ENCODE measurements around the gene SWT1.
"Not testable (repeated sequence)": the region's sequence is repeated elsewhere in the genome, so short reads cannot be mapped to it uniquely, and the experiment has no call there.

Gene SWT1

DNA sequence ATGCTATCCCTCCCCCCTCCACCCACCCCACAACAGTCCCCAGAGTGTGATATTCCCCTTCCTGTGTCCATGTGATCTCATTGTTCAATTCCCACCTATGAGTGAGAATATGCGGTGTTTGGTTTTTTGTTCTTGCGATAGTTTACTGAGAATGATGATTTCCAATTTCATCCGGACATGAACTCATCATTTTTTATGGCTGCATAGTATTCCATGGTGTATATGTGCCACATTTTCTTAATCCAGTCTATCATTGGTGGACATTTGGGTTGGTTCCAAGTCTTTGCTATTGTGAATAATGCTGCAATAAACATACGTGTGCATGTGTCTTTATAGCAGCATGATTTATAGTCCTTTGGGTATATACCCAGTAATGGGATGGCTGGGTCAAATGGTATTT is 95.0 kb downstream of the SWT1 start:
- not testable (repeated sequence) for DNase-seq

DNA sequence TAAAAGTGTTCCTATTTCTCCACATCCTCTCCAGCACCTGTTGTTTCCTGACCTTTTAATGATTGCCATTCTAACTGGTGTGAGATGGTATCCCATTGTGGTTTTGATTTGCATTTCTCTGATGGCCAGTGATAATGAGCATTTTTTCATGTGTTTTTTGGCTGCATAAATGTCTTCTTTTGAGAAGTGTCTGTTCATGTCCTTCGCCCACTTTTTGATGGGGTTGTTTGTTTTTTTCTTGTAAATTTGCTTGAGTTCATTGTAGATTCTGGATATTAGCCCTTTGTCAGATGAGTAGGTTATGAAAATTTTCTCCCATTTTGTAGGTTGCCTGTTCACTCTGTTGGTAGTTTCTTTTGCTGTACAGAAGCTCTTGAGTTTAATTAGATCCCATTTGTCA is 95.4 kb downstream of the SWT1 start:
- not testable (repeated sequence) for DNase-seq

DNA sequence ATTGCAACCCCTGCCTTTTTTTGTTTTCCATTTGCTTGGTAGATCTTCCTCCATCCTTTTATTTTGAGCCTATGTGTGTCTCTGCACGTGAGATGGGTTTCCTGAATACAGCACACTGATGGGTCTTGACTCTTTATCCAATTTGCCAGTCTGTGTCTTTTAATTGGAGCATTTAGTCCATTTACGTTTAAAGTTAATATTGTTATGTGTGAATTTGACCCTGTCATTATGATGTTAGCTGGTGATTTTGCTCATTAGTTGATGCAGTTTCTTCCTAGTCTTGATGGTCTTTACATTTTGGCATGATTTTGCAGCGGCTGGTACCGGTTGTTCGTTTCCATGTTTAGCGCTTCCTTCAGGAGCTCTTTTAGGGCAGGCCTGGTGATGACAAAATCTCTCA is 98.6 kb downstream of the SWT1 start:
- DNase-seq, result not testable (repeated sequence)

DNA sequence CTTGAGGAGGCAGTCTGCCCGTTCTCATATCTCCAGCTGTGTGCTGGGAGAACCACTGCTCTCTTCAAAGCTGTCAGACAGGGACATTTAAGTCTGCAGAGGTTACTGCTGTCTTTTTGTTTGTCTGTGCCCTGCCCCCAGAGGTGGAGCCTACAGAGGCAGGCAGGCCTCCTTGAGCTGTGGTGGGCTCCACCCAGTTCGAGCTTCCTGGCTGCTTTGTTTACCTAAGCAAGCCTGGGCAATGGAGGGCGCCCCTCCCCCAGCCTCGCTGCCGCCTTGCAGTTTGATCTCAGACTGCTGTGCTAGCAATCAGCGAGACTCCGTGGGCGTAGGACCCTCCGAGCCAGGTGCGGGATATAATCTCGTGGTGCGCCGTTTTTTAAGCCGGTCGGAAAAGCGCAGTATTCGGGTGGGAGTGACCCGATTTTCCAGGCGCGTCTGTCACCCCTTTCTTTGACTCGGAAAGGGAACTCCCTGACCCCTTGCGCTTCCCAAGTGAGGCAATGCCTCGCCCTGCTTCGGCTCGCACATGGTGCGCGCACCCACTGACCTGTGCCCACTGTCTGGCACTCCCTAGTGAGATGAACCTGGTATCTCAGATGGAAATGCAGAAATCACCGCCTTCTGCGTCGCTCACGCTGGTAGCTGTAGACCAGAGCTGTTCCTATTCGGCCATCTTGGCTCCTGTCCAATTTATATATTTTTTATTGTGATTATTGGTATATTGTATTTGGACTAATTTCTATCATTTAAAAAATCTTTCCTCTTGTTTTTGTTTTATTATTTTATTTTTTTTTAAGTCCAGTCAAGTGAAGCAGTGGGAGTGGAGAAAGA is 100.4 kb downstream of the SWT1 start:
- DNase-seq, result not testable (repeated sequence)

DNA sequence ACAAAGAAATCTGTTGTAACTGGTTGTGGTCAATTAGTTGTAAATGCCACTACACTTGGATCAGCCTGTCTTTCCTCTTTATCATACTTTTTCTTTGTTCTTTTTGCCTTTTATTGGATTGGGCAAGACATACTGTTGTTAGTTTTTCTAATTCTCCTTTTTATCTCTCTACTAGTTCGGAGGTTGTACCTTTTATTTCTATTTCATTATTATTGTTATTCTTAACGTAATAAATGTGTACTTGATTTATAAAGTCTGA is 100.9 kb downstream of the SWT1 start:
- DNase-seq, result no peak

DNA sequence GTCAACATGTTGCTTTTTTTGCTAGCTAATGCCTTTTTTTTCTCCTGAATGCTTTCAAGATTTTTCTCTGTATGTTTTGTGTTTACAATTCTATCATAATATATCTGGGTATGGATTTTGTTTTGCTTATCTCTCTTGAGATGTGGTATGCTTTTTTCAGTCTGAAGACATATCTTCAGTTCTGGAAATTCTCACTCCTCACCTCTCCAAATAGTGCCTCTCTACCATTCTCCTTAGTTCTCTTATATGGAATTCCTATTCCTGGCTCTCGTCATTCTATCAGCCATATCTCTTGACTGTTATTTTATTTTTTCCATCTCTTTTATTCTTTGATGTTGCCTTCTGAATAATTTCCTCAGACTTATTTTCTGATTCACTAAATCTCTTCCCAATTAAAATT is 101.7 kb downstream of the SWT1 start:
- no peak for DNase-seq

DNA sequence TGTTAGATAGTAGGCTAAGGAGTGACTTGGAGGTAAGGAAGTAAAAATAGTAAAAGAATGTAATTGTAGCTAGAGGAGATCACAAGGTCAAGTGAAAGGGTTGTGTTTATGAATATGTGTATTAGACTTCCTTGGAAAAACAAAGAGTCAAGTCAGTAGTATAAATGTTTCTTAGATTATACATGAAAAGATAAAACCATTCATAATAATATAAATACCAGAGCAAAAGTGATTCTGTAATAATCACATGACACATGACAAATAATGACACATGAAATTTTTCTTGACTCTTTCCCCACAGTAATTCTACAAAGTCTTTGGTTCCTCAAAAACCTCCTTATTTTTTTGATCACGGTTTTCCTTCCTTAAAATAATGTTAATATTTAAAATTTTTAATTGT is 103.6 kb downstream of the SWT1 start:
- DNase-seq, result no peak

DNA sequence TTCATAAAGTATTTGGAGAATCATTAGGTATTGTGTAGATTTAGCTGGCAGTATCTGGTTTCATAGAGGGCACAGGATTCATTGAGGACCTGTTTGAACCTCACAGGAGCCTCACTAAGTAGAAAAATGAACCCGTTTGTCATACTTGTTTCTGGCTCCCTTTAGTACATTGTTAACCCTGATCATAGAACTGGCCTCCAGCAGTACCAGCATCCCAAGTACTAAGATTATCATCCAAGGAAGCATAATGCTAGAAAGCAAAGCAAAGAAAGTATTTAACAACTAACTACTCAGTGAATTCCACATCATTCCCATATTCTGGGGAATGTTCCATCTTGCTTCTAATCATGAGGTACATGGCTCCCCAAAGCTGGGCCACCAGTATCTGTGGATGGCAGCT is 105.2 kb downstream of the SWT1 start:
- no peak for DNase-seq

DNA sequence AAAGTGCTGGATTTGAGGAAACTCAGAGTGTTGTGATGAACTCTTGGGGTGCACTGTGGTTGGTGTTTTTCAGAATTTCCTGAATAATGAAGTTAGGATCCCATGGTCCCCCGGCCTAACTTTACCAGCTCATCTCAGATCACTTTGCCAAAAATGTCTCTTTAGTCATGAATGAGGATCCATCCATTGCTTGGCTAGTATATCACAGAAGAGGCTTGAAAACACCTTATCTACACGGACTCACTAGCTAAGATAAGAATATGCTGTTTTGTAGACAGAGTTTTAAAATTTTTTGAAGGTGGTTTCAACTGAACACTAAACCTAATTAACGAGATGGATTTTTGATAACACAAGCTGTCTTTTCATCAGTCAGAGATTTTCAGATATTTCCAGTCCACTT is 106.3 kb downstream of the SWT1 start:
- no peak for DNase-seq

DNA sequence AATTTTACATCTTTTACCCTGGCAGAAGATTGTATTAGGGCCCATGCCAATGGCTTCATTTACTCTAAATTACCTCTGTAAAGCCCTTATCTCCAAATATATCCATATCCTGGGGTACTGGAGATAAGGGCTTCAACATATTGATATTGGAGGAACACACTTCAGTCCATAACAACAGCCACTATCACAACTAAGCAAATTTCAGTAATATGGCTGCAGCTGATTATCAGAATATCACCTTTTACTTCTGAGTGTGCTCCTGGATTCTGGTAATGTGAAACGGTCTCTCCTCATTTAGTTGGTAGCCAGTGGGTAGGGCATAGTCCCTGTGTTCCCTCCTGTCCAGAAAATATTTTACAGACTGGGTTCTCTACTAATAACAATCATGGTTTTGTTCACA is 106.8 kb downstream of the SWT1 start:
- no peak for DNase-seq

DNA sequence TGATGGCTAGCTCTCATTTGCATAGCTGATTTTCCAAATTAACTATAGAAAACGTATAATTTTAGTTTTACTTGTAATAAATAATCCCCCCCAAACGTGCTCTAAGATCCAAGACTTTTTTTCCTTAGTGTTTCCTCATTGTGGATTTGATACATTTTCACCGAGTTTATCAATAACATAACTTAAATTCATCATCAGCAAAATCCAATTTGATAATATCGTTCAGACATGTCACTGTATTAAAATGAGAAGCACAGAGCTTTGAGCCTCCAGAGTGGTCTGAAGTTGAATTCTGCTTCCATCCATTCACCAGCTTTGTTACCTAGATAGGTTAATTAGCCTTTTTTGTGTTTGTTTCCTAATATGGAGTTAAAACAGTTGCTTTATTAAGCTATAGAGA is 108.3 kb downstream of the SWT1 start:
- DNase-seq, result no peak

DNA sequence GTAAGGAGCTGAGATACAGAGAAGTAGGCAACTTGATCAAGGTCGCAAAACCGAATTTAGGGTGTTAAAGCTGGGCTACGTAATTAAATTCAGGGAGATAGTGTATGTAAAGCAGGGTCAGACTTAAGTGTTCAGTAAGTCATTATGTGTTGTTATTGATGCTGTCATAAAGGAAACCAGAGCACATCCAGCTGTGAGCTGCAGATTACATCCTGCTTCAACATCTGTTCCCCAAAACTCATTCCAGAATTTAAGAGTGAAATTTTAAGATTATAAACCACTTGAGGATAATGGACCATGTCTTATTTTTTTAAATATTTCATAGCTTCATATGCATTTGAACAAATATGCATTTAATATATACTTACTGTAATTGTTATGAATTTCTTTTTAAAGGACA is 110.3 kb downstream of the SWT1 start:
- DNase-seq, result no peak

DNA sequence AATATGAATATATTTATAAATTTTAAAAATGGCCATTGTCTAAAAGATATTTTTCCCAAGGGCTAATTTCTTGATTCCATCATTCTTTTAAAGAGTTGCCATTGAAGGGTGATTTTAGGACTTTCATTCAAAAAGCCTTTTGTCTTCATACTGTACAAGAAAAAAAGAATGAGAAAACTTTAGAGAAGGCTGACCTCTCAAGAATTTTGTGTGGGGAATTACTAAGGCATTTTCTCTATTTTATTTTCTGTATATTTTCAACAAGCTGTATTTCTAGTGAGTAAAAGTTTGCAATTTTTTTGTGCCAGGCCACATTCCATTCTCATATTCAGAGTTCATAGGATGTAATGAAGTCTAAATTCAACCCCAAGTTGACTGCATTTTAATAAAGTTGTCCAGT is 110.7 kb downstream of the SWT1 start:
- no peak for DNase-seq

DNA sequence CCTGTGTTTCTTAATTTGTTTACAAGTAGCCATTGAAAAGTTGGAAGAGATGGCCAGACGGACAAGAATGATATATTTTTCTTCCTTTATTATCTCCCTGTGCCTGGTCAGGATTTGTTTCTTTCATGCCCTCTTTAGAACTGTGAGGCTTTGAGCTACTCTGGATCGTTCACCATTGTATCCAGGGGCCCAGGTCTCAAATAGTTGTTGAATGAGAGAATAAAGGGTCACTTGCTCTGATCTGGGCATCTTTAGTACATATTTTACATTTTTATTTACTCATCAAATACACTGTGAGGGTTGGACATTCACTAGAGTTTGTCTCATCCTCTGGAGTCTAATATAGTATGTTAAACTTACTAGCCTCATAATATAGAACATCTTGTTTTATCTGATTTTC is 111.4 kb downstream of the SWT1 start:
- DNase-seq, result no peak

DNA sequence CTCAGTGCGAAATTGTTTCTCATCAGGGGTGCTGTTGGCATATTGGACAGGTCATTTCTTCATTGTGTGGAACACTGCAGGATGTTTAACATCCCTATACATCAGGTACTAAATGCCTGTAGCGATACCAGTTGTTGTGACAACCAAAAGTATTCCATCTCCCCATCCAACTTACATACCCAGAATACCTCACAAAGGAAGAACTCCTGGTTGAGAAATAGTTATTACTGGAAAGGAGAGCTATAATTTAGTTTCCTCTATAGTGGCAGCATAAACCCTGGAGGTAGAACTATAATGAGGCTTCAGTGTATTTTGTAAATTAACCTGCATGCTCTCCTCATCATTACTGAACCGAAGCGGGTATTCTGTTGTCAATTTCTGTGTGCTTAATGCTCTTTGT is 115.0 kb downstream of the SWT1 start:
- no peak for DNase-seq

DNA sequence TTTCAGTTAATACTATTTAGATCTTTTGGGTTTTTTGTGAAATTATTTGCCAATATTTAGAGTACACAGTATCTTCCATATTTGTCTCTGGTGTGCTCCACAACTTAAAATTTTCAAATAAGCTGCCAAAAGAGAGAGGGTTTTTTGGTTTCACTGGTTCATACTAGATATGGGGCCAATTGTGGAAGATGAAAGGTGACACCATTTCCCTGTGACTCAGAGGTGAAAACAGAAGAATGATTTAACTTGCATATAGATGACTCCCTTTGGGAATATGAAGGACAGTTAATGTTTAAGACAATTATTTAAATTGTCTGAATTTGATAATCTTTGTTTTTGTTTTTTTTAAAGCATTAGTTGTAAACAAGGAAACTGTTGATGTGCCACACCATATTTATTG is 122.6 kb downstream of the SWT1 start:
- DNase-seq, result no peak

DNA sequence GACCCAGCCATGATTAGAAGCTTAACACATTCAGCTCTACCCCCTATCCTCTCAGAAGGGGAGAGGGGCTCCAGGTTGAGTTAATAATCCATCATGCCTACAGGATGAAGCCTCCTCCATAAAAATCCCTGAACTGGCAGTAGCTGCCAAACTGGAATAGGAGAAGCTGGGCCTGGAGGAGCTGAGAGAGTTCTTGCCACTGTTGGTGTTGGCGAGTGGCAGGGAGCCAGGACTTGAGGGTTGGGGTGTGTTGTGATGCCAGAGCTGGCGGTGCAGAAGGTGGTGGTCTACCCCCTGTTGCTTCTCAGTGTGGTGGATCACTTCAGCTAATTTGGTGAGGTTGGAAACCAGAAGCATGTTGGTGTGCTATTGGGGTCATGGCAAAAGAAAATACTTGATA is 123.6 kb downstream of the SWT1 start:
- no peak for DNase-seq

DNA sequence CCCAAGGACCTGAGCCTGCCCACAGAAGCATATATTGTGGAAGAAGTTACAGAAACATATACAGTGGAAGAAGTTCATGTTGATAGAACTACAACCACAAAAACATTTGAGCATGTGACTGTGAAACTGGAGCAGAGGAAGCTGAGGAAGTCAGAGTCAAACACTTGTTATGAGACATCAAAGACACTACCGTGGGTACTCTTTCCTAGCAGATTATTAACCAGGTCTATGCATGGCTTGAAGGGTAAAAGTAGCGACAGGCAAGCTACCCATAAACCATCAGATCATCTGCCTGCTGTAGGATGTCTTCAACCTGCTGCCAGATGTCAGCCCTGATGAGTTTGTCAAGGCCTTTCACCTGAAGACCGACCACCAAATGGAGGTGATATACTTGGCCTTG is 124.3 kb downstream of the SWT1 start:
- no peak for DNase-seq

DNA sequence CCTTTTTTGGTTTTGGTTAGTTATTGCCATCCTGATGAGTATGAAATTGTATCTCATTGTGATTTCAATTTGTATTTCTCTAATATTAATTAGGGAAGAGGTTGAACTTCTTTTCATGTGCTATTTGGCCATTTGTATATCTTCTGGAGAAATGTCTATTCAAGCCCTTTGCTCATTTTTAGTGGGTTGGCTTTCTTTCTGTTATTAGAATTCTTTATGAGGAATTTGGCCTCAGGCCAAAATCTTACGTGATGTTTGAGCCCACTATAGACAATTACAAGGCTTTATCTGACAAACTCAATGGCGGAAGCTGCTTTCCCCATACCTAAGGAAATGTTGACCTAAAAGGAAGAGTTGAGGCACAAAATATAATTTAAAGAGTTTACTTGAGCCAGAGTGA is 127.1 kb downstream of the SWT1 start:
- no peak for DNase-seq

DNA sequence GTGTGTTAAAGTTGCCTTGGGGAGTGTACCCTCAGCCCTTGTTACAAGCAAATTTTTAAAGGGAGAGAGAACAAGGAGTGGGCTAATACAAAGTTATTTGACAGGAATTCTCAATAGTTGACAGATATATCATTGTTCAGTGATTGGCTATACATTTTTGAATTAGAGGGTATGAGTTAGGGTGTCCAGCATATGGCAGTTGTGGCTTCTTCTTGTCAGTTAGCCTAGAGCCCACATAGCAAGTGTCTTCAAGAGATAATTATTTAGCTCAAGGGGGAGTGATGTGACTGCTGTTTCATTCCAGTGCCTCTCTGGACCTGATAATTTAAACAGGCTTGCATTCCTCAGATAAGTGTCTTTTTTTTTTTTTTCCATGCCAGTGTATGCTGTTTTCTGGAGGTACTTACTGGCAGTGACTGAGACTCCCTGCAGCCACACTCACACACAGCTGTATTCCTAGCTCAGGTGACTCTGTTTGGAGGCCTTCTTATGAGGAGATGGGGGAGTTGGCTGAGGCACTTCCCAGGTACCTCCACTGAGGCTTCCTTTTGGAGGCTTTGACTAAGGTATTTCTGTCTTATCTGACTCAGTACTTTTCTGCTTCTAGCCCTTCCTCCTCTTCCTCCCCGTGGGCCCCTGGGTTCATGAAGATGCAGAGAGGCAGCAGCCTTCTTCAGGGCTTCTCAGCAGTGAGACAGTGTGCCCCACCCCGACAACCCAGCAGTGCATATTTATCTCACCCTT is 127.7 kb downstream of the SWT1 start:
- DNase-seq, result no peak

DNA sequence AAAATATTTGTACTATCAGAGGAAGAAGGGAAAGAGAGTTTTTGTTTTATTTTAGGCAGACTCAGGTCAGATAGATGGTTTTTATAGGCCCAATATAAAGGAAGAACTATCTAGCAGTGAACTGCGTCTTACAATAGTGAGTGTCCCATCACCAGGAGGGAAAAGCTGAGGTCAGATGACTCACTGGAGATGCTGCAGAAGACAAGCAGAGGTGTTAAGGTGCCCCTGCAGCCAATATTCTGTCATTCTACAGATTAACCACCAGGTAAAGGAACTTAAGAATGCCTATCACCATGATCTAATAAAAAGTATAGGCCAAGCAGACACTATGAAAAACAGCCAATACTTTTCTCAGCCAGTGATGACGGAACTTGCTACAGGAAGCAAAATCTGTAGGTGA is 130.5 kb downstream of the SWT1 start:
- no peak for DNase-seq

DNA sequence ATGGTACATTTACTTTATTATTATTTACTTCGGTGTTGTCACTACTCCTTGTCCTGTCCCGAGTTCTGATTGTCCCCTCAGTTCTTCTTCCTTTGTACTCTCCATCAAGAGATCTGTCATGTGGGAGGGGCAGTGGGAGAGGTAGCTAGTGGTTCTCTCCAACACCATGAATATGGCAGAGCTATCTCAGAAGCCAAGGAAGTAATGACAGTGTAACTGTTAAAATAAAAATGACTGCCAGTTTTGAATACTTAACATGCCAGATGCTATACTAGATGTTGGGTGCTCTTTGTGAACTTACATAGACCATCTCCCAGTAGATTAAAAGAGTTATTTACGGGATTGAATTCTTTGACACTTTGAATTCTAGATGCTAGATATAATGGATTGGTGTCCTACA is 131.5 kb downstream of the SWT1 start:
- no peak for DNase-seq

DNA sequence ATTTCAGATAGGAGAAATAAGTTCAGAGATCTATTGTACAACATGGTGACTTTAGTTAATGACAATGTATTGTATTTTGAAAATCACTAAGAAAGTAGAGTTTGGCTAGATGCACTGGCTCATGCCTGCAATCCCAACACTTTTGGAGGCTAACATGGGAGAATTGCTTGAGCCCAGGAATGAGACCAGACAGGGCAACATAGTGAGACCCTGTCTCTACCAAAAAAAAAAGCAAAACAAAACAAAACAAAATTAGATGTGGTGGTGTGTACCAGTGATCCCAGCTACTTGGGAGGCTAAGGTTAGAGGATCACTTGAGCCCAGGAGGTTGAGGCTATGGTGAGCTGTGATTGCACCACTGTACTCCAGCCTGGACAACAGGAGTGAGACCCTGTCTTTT is 132.9 kb downstream of the SWT1 start:
- DNase-seq, result no peak

DNA sequence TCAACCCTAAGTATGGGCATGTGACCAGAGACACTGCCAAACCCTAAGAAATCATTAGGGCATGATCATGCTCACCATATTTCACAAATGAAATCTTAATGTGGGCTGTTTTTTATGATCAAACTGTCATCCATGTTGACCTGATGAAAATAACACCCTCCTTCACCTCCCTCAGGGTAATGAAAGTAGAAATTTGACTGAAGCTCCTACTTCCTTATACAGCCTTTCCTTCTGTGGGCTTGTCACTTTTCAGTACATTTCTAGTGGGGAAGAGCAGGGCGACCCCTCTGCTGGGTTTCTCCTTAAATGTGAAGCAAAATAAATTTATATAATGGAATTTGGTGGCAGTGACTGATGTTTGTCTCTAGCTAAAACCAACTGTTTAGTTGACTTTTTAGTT is 134.2 kb downstream of the SWT1 start:
- no peak for DNase-seq

DNA sequence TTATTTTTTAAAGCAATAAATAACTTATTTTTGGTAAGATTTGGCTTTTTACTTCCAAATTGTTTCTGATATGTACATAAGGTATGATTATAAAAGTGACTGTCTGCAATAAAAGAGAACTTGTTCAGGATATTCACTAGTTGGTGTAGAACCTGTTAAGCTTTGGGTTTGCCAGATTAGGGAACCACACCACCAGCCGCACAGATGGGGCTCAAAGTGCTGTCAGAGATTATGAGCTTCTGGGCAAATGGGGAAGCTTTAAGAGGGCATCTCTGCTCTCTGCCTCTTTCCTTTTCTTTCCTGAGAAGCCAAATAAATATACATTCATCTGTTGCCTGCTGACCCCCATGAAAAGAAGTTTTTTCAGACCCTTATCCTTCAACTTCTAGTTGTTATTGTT is 134.7 kb downstream of the SWT1 start:
- peak; percentile 17 to 25 for DNase-seq
